ENCODE measurements around the gene TTC39B.

TTC39B gene

GRCh38 chr9:15299374-15299939, 7.6 kb downstream of the TTC39B start:
- no peak for DNase-seq

DNA sequence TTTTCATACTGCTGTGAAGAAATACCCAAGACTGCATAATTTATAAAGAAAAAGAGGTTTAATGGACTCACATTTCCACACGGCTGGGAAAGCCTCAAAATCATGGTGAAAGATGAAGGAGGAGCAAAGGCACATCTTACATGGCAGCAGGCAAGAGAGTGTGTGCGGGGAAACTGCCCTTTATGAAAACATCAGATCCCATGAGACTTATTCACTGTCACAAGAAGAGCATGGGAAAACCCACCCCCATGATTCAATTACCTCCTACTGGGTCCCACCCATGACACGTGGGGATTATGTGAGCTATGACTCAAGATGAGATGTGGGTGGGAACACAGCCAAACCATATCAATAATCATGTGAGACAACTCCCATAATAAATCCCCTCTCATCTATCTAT, 8.7 kb downstream of the TTC39B start:
- no peak for DNase-seq

DNA sequence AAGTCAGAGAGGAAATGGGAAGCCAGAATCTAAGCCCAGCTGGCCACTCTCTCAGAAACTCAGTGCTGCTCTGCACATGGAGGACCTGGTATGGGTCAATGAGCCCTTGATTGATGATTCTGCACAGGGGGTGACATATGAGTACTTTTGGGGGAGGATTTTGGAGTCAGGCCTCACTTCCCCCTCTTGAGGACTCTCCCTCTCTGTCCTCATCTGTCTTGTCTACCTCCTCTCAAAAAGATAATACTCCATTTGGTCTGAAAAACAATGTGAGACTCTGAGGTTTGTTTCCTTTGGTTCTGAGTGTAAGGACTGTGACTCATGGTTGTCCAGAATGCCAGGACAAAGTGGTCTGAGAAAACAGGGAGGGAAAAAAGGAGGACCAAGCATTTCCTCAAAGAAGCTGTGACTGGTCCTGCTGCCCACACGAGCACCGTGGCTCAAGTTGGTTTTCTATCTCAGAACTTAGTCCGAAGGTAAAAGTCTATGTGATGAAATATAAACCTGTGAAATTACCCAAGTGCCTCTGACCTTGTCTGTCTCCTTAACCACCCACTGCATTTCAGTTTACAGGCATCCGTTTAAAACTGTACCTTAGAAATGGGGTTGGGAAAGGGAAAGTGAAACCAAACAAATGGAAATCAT, 11.1 kb downstream of the TTC39B start:
- DNase-seq = no peak

GRCh38 chr9:15294604-15295003, 12.4 kb downstream of the TTC39B start:
- no peak for DNase-seq

DNA sequence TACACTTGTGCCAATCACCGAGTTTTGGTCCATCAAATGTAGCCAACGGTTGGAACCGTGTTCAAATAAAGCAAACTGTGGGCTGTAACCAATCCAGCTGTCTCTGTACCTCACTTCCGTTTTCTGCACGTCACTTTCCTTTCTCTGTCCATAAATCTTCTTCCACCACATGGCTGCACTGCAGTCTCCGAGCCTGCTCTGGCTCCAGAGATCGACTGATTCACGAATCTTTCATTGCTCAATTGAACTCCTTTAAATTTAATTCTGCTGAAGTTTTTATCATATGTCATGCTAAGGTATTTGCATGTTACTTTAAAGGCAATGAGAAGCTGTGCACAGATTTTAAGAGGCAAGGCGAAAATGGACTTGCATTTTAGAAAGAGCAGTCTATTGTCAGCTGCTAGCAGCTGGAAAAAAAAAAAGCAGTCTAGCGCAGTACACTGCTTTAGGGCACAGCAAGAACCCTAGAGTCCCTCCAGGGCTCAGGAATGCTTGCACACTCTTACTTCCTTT, 13.2 kb downstream of the TTC39B start:
- DNase-seq = no peak

DNA sequence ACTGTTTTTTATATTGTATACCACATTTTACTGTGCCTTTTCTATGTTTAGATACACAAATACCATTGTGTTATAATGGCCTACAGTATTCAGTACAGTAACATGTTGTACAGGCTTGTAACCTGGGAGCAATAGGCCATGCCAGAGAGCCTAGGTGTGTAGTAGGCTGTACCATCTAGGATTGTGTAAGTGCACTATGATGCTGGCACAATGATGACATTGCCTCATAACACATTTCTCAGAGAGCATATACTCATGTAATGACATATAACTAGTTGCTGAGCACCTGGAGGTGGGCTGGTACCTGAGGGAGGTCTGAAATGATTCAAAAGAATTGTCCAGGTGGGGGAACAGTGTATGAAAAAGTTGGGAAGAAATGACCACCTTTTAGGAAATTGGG, 13.9 kb downstream of the TTC39B start:
- DNase-seq = no peak

DNA sequence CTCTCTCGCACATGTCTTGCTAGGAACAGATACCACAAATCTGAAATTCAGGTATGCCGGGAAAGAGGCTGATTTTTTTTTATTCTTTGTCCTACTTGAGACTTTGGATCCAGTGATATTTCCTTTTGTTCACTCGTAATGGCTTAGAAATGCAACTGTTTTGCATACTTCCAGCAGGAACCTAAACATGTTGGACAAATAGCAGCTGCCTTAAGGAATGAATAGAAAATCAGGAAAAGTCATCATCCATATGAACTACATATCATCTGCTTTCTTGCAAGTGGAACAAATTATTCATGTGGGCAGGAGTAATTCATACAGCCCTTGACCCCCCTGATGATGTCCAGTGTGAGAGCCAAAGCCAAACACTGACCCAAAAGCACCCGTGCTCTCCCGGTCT, 17.4 kb downstream of the TTC39B start:
- DNase-seq = no peak

DNA sequence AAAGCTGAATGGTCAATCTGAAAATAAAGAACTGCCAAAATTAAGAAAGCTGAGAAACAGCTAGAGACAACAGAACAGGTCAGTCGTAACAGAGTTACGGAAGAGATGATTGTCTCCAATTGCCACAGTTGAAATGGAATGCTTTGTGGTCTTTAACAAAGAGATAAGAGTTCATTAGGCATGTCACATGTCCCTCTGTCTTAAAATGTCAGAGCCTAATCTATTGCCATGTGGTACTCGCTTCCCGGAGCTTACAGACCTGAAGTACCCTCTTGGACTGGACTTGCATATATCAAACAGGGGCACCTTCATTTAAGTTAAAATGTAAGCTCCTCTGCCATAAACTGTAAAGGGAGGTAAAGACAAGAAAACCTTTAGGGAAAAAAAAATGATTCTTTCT, 19.7 kb downstream of the TTC39B start:
- no peak for DNase-seq

GRCh38 chr9:15286161-15286821, 20.7 kb downstream of the TTC39B start:
- DNase-seq = no peak

- DNase-seq = no peak
These were observed 24.3 kb downstream of the TTC39B start for GRCh38 chr9:15282567-15283285.

- no peak for DNase-seq
These were observed 26.4 kb downstream of the TTC39B start for GRCh38 chr9:15280647-15281046.

DNA sequence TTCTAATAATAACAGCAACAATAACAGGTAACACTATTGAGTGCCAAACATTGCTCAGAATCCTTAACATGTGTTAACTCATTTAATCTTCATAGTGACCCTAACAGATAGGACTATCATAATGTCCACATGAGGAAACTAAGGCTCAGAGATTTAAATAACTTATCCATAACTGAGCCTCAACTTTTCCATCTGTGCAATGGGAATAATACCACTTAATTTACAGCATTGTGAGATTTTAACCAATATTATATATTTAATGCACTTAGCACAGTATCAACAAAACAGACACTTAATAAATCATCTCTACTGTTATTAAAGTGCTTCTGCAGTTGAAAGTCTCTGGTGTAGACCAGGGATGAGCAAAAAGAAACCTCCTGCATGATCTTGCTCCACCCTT, 28.2 kb downstream of the TTC39B start:
- DNase-seq = no peak

DNA sequence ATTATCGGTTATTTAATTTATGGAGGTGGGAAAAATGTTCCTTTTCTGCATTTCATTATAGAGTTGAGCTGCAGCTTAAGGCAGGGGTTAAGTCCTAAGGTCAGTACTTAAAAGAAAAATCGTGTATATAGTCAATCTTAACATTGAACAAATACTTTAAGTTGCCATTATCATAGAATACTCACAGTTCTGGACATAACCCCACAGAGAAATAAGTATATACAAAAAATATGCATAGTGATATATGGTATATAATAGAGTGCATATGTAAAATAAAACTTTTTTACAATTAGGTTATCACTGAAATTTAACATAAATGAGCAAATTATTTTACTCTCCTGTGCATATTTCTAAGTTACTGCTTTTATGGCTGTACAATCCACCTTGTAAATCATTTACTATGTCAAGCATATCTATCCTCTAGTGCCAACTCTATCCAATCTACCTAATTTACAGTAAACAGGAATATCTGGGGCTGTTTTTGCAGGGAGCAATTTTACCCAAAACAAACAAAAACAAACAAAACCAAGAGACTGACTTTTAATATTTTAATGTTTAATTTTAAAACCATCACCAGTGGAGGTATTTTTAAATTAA, 28.8 kb downstream of the TTC39B start:
- no peak for DNase-seq

DNA sequence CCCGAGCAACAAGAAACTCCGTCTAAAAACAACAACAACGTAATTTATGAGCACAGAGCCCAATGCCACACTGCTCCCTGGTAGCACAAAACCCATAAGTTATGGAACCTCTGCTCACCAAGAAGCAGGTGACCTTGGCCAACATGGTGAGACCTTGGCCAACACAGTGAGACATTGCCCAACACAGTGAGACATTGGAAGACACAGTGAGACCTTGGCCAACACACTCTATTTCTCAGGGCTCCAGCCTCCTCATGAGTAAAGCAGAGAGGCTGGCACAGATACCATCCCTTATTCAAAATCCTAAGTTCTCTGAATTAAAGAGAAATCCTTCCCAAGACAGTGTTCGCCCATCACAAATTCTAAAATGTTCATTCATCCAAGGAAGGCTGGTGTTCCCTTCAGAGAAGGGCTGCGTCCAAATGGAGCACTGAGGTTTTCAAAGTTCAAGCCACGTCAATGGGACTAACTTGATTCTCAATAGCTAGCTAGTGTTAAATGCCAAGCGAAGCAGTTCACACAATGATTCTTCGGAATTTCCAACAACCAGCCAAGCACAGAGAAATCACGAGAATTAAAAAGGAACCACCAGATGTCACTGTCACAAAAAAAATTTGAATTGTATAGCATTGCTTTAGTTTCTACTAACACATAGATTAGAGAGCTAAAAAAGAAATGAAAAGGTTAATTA, 29.5 kb downstream of the TTC39B start:
- DNase-seq = no peak

DNA sequence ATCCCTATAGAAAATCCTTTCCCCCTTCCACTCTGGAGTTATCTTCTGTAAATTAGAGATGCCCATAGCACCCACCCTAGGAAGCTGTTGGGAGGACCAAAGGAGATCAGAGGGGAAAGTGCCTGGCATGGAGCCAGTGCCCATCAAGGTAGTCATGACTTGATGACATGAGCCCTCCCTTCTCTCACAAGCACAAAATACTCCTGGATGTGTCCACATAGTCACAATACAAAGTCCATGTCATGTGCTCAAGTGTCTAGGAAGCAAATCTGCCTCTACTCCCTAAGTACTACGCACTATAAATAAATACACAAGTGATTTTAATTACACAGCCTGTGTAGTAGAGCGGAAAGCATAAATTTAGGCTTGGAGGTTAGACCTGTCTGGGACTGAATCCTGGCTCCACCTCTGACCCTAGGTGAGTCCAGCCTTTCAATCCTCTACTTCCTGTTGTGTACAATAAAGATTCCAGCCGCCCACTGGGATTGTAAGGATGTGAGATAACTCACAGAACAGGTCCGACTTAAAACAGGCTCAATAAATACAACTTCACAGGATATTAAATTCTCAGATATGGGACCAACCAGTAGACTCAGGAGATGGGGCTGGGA, 30.6 kb downstream of the TTC39B start:
- DNase-seq = no peak

GRCh38 chr9:15274425-15274824, 32.6 kb downstream of the TTC39B start:
- DNase-seq = no peak

DNA sequence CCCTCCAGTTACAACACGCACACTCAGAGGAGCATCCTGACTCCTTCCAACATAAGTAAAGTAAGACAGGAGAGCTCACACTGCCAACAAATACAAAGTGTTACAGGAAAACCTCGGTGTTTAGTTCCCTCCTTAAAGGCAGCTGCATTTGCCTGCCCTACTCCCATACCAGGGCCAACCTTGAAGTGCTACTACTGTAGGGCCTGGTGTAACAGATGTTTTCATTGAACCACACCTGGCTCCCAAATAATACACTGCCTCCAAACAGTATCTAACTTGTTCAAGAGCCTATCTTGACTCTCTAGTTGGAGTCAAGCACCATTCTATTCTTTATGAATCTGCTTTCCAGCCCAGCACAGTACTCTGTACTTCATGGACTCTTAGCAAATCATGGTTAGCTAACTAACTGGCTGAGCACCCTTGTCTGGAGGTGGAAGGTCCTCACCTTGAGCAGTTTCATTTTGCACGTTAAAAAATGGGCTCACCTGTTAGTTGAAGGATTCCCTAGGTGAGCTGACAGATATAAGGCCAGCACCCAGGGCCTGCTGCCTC, 34.6 kb downstream of the TTC39B start:
- no peak for DNase-seq

- DNase-seq = no peak
These were observed 35.6 kb downstream of the TTC39B start for GRCh38 chr9:15271403-15271802.

DNA sequence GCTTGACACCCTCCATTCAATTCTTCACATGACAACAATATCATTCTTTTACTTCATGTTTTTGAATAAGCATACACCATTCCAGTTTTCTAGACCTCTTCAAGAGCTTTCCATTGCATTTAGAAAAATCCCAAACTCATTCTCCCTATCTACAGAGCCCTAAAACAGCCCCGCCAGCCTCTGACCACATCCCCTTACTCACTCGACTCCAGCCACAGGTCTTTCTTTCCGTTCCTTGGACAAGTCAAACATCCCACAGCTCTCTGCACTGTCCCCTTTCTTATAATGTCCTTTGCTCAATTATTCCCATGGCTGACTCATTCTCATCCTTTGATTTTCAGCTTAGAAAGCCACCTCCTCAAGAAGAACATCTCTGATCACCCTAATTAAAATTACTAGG, 38.2 kb downstream of the TTC39B start:
- no peak for DNase-seq

- no peak for DNase-seq
These were observed 38.7 kb downstream of the TTC39B start for GRCh38 chr9:15268317-15268716.

DNA sequence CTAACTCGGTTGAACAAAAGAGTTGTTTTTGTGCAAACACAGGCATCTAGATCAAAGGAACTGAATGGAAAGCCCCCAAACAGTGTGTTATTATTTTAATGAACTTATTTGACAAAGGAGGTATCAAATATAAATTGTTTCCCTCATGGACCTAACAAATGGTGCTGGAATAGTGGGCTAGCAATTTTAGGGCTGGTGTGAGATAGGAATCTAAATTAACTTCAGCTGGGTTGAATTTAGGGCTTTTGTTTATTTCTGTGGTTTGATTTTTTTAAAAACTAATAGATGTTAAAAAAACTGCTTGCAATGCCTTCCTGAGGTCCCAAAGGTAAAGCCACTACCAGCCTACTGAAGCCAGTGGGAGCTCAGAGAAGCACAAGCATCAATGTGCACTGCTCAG, 42.1 kb downstream of the TTC39B start:
- DNase-seq = no peak

- DNase-seq = no peak
These were observed 44.4 kb downstream of the TTC39B start for GRCh38 chr9:15262581-15262980.
